HG03060 (cell line): ENCODE measurements around the gene GRIK4.

ENCODE experiments used
- ATAC-seq: cut with Tn5 transposase; IDR thresholded peaks from one replicate; pipeline ENCODE4 v1.9.1; 2021; ENCODE audit warnings: low read depth, moderate number of reproducible peaks; ENCODE audit not compliant: unreplicated experiment

The GRIK4 gene

GRCh38 chr11:120657306-120658070 lies 145.9 kb downstream of the GRIK4 start:
- peak; percentile 20 for ATAC-seq

DNA sequence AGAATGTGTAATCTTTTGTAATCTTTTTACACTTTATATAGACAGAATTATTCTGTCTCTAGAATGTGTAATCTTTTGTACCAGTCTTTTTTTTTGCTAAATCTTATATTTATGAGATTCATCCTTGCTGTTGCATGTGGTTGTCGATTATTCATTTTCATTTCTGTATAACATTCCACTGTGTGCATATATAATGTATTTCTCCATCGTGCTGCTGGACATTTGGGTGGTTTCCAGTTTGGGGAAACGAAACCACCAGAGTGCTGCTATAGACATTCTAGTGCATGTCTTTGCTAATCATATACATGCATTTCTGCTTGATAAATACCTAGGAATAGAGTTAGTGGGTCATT lies 146.5 kb downstream of the GRIK4 start:
- peak; percentile 44 for ATAC-seq

- no peak for ATAC-seq
Measured at GRCh38 chr11:120659076-120659475, 147.5 kb downstream of the GRIK4 start.

GRCh38 chr11:120660024-120660565 lies 148.5 kb downstream of the GRIK4 start:
- no peak for ATAC-seq

GRCh38 chr11:120662071-120662676 lies 150.6 kb downstream of the GRIK4 start:
- ATAC-seq = no peak

GRCh38 chr11:120663142-120663541 lies 151.6 kb downstream of the GRIK4 start:
- ATAC-seq = no peak

DNA sequence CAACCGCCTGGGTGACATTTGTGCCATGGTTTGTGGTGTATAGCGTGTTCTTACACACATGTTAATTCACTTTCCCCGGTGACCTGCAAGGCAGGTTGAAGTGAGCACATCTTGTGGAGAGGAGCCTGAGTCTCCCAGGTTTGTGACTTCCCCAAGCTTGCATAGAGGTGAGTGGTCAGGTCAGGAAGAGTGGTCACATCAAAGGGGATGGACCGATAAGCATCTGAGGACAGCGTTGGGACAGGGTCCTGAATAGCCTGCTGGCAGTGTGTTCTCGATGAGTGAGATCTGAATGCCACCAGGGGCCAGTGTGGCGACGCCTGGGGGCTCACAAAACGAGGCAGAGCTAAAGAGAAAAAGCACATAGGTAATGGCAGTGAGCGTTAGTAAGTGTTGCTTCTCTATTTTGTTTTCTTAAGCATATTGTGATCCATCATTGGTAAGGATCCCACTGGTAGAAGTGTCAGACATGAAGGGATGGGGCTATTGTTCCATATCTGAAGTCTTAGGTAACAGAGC lies 154.6 kb downstream of the GRIK4 start:
- ATAC-seq = no peak

DNA sequence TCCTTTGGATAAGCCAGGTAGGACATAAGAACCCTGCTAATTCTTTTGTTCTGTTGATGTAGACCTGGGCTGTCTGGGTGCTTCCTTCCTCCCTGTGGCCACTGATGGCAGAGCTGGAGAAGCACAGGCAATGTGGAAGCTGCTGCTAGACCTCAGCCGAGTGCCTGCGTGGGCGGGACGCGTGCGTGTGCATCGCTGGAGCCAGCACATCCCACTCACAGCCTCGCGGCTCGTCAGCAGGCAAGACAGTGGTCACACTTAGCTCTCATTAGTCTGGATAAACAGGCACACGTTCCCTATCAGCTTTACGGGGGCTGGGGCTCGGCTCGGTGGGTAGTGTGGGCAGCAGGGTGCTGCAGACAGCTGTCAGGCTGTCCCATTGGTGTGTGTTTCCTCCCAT lies 155.7 kb downstream of the GRIK4 start:
- no peak for ATAC-seq

DNA sequence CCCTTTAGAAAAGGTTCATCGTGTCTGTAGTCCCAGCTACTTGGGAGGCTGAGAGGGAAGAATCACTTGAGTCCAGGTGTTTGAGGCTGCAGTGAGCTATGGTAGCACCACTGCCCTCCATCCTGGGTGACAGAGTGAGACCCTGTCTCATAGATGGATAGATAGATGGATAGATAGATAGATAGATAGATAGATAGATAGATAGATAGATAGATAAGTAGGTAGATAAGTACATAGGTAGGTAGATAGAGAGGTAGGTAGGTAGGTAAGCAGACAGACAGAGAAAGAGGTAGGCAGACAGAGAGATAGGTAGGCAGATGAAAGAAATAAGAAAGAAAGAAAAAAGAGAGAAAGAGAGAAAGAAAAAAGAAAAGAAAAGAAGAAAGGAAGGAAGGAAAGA lies 156.4 kb downstream of the GRIK4 start:
- ATAC-seq = no peak

GRCh38 chr11:120668537-120668936 lies 157.0 kb downstream of the GRIK4 start:
- ATAC-seq = no peak

GRCh38 chr11:120674542-120674941 lies 163.0 kb downstream of the GRIK4 start:
- ATAC-seq = no peak

- ATAC-seq = no peak
Measured at GRCh38 chr11:120675171-120675570, 163.6 kb downstream of the GRIK4 start.

DNA sequence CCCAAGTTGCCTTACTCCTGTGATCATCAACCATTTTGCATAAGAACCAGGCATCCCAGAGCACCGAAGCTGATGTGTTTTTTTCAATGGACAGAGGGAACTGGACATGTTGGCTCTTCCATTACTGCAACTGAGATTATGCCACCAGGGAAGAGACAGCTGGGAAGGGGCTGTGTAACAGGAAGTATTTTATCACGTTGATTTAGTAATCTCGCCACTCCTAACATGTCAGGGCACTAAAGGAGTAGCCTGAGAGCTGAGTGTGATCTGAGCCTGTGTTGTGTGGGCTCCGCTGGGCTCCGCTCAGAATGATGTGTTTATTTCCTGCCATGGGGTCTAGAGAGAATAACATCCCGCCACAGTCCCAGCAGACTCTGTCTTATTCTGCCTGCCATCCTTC lies 165.4 kb downstream of the GRIK4 start:
- ATAC-seq = no peak

- ATAC-seq = no peak
Measured at GRCh38 chr11:120680322-120680721, 168.8 kb downstream of the GRIK4 start.

GRCh38 chr11:120681434-120682331 lies 170.1 kb downstream of the GRIK4 start:
- ATAC-seq = no peak

DNA sequence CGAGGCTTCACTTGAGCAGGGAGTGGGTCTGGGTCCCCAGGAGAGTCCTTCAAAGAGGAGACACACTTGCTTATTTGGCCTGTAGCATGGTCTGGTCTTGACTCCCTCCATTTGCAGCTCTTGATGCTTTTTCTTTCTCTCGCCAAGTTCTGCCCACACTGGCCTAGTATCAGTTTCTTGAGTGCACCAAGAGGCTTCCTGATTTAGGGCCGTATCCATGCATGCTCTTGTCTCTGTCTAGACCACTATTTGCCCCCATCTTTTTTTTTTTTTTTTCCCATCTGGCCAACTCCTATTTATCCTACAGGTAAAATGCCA lies 170.7 kb downstream of the GRIK4 start:
- ATAC-seq = no peak

- no peak for ATAC-seq
Measured at GRCh38 chr11:120682866-120683265, 171.3 kb downstream of the GRIK4 start.

DNA sequence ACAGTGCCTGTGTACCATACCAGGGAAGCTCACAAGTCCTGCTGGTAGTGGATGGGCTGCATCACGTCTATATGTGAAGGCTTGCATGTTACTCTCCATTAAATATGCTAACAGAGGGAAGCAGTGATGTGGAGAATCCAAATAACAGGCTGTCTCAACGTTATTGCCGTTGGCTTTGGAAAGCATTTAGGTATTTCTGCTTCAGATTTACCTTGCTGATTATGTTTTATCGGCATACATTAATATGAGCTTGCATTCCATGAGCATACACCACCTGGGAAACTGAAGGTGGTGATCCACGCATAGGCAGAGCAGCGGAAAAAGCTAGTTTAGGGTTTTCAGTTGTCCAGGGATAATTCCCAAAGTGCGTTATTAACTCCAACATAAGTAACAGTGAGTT lies 175.0 kb downstream of the GRIK4 start:
- no peak for ATAC-seq

GRCh38 chr11:120688163-120688562 lies 176.6 kb downstream of the GRIK4 start:
- ATAC-seq = no peak

DNA sequence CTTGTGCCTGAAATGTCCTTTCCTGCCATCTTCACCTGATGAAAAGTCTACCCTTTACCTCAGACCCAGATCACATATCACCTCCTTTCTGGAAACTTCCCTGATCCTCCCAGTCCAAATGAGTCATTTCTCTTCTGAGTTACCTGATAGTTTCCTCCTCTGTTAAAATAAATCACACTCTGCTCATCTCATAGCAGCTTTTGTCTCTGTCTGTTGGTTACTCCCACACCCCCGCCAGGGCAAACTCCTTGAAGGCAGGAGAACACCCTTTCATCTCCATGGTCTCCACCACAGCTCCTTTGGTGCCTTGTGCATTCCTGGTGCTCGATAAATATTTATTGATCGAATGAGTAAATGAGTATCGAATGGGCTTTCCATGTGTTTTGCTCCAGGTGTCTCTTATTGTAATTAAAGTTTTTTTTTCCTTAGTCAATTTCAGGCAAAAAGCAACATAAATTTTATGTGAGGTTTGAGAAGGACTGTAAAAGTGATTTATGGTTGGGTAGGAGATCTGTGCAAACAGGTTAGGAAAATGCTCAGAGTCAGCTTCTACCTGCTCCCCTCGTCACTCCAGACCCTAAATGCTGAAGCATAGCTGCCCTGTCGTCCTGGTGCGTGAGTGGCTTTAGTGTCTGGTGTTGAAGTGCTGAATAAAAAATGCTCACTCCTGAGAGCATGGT lies 178.2 kb downstream of the GRIK4 start:
- ATAC-seq = no peak
